Measurements from ENCODE around the gene DOHH. TPM values are rescaled to one million over a fixed set of nuclear protein-coding genes. Genes with fewer than 3 reads are reported as not detected.
A peak's percentile ranks its signal among the peaks of the same experiment; 100 is the strongest.

DOHH gene
- total RNA-seq, 1 donor, result 8.3 TPM

GRCh38 chr19:3507371-3508120, 7.1 kb upstream of the DOHH start:
- peak overlapping the region; percentile 74 for H3K27ac ChIP-seq (ENCODE audit: low read depth, low read length)
- H4K20me1 ChIP-seq (ENCODE audit: insufficient read depth, low read length), result peaks cover 45% of the 10 kb centered on the region
- peaks cover 21% of the 10 kb centered on the region for H3K4me1 ChIP-seq (ENCODE audit: insufficient read depth, low read length)
- H2AFZ ChIP-seq (ENCODE audit: low read length), result no peak overlapping the region
- DNase-seq (ENCODE audit: insufficient read length, low spot score, missing footprints), result no peak
- no peak for TF ChIP-seq CTCF (IDR thresholded peaks at IDR 0.05; ENCODE audit: extremely low read depth, low read depth, low read length)
- peak overlapping the region; percentile 99 for H3K4me3 ChIP-seq (ENCODE audit: insufficient read depth, low read length)
- peaks cover 14% of the 10 kb centered on the region for H3K36me3 ChIP-seq (ENCODE audit: insufficient read depth, low read length)
- no peaks in the 10 kb centered on the region for H3K9me3 ChIP-seq (ENCODE audit: low read depth, low read length)
- no peaks in the 10 kb centered on the region for H3K27me3 ChIP-seq (ENCODE audit: insufficient read depth, low read length)
- H3K4me2 ChIP-seq (ENCODE audit: insufficient read depth, low read length), result peak overlapping the region; percentile 98
- peaks cover 64% of the 10 kb centered on the region for H3K79me2 ChIP-seq (ENCODE audit: insufficient read depth, low read length)

DNA sequence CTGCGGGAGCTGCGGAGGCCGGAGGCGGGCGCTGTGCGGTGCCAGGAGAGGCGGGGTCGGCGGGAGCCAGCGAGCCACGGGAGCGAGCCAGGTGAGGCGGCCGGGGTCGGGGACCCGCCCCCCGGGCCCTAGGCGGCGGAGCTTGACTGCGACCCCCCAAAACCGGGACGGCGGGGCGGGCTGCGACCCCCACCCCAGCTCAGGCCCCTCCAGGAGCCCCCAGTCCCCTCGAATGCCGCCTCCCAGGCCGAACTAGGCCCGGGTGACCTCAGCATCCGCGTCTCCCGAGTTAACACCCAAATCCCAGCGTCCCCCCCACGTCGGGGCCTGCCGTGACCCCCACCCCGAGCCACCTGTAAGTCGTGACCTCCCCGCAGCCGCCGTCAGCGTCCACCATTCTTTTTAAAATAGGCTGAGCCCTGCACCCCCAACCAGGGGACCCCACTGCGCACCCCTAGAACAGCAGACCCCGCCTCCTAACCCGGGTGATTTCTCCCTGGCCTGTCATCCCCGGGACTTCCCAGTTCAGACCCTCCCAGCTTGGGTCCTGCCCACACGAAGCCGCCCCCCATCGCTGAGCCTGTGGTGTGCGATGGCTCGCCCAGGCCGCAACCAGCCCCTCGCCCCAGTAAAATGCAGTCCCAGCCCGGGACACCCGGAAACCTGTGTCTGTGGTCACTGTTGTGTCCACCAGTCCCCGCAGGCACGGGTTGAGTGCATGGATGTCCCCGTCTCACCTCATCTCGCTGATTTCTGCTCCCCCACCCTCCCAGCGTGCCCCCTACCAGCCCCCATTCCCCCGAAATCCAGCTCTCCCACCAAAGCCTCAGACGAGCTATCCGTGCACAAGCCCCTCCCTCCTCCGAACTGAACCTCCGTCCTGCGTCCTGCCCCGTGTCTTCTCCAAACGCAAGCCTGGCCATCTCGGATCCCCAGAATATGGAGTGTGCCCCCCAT, 6.2 kb upstream of the DOHH start:
- peak; percentile 93 for DNase-seq (ENCODE audit: insufficient read length, low spot score, missing footprints)
- Histone ChIP-seq H3K4me3 (ENCODE audit: insufficient read depth, low read length) (peak overlapping the region; percentile 99), H4K20me1 (ENCODE audit: insufficient read depth, low read length) (peaks cover 36% of the 10 kb centered on the region), H3K4me1 (ENCODE audit: insufficient read depth, low read length) (peaks cover 21% of the 10 kb centered on the region), H3K79me2 (ENCODE audit: insufficient read depth, low read length) (peaks cover 55% of the 10 kb centered on the region), H3K4me2 (ENCODE audit: insufficient read depth, low read length) (peak overlapping the region; percentile 98), H3K36me3 (ENCODE audit: insufficient read depth, low read length) (peaks cover 14% of the 10 kb centered on the region), H3K27ac (ENCODE audit: low read depth, low read length) (peak overlapping the region; percentile 74), H3K27me3 (ENCODE audit: insufficient read depth, low read length) (no peaks in the 10 kb centered on the region), H3K9me3 (ENCODE audit: low read depth, low read length) (no peaks in the 10 kb centered on the region), H2AFZ (ENCODE audit: low read length) (peak overlapping the region; percentile 59)
- TF ChIP-seq CTCF (IDR thresholded peaks at IDR 0.05; ENCODE audit: extremely low read depth, low read depth, low read length), result no peak

GRCh38 chr19:3505598-3506383, 5.3 kb upstream of the DOHH start, which contains the start of gene FZR1:
Gene FZR1, plus strand, starts transcription at chr19:3506311. Its CDS starts 16,679 bp downstream, at chr19:3522990.
- no peak for TF ChIP-seq CTCF (IDR thresholded peaks at IDR 0.05; ENCODE audit: extremely low read depth, low read depth, low read length)
- Histone ChIP-seq H3K4me2 (ENCODE audit: insufficient read depth, low read length) (peak within 1 kb of the TSS; percentile 98), H3K4me1 (ENCODE audit: insufficient read depth, low read length) (peaks cover 24% of the 10 kb centered on the region), H4K20me1 (ENCODE audit: insufficient read depth, low read length) (peaks cover 28% of the 10 kb centered on the region), H3K27me3 (ENCODE audit: insufficient read depth, low read length) (no peaks in the 10 kb centered on the region), H3K79me2 (ENCODE audit: insufficient read depth, low read length) (peaks cover 46% of the 10 kb centered on the region), H3K36me3 (ENCODE audit: insufficient read depth, low read length) (peaks cover 10% of the 10 kb centered on the region), H3K27ac (ENCODE audit: low read depth, low read length) (peak within 1 kb of the TSS; percentile 94), H2AFZ (ENCODE audit: low read length) (peak within 1 kb of the TSS; percentile 100), H3K4me3 (ENCODE audit: insufficient read depth, low read length) (peak within 1 kb of the TSS; percentile 99), H3K9me3 (ENCODE audit: low read depth, low read length) (no peaks in the 10 kb centered on the region)
- DNase-seq (ENCODE audit: insufficient read length, low spot score, missing footprints), result peak; percentile 100
